Measurements from ENCODE around the gene KLF15.
A peak's percentile ranks its signal among the peaks of the same experiment; 100 is the strongest.

Gene KLF15

DNA sequence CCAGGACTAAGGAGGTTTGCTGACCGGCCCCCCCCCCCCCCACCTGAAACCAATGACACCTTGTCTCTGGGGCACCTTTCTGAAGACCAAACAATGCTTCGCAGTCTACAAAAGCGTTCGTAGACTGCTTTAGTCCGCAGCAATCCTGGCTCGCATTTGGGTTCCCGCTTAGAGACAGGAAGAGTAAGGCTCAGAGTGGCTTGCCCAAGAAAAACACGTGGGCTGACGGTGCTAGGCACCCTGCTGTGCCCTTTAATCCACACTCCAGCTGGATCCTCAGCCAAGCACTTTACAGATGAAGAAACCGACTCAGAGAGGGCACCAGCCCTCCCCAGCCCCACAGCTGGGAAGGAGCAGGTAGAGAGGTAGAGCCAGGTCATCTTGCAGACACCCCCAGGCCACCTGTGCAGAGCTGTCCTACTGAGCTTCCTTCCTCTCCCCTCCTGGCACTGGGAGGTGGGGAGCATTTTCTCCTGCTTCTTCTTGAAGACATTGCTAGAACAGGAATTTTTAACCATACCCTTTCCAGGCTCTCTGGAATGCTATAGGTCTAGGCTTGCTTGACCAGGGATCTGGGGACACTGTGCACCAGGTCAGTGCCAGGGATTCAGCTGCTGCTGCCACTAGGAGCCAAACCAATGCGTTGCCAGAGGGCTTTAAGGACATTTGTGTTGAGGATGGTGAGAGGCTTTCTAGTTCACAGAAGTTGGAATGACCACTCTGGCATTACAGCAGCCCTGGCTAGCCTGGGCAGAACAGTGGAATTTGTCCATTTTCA lies 1.0 kb upstream of the KLF15 start:
- H3K27ac ChIP-seq (ENCODE audit: extremely low read depth, low read depth, low read length): no peak overlapping the region
- no peak overlapping the region for H3K4me3 ChIP-seq (ENCODE audit: low read depth, low read length)
- CTCF ChIA-PET: no interaction called here

GRCh38 chr3:126356373-126357264 lies 589 bp downstream of the KLF15 start:
- Histone ChIP-seq H3K27ac (ENCODE audit: extremely low read depth, low read depth, low read length) (no peak overlapping the region; the same call in 1 of the 2 replicates), H3K4me3 (ENCODE audit: low read depth, low read length) (peak overlapping the region; percentile 36), H3K36me3 (ENCODE audit: control insufficient read depth in 2 of 2, insufficient read depth in 1 of 2, low read length in 2 of 2) (peaks cover 0 to 13% of the 10 kb centered on the region in 2 experiments; a peak in 1 of 3 replicates), H3K9me3 (ENCODE audit: control insufficient read depth, insufficient read depth, low read depth, low read length) (no peaks in the 10 kb centered on the region), H3K4me1 (ENCODE audit: control insufficient read depth, insufficient read depth, low read length) (no peaks in the 10 kb centered on the region; the same call in 1 of the 2 replicates)
- ChIA-PET CTCF (no interaction called here), POLR2A (no interaction called here)
- TF ChIP-seq BCL11A (tag by site-specific recombination; IDR thresholded peaks at IDR 0.05; ENCODE audit: low read depth) (0 out of 2 replicates have a peak, but pooled peaks have one; percentile 9), ZNF76 (tag by site-specific recombination; IDR thresholded peaks at IDR 0.05; ENCODE audit: borderline replicate concordance, low read depth) (no peak), YY1 (tag by site-specific recombination; IDR thresholded peaks at IDR 0.05) (peak; percentile 11; the same call in 1 of the 2 replicates), ZNF223 (tag by site-specific recombination; IDR thresholded peaks at IDR 0.05) (no peak), ZNF37A (tag by site-specific recombination; IDR thresholded peaks at IDR 0.05) (no peak)
- TF ChIP-seq, protein P1, sequence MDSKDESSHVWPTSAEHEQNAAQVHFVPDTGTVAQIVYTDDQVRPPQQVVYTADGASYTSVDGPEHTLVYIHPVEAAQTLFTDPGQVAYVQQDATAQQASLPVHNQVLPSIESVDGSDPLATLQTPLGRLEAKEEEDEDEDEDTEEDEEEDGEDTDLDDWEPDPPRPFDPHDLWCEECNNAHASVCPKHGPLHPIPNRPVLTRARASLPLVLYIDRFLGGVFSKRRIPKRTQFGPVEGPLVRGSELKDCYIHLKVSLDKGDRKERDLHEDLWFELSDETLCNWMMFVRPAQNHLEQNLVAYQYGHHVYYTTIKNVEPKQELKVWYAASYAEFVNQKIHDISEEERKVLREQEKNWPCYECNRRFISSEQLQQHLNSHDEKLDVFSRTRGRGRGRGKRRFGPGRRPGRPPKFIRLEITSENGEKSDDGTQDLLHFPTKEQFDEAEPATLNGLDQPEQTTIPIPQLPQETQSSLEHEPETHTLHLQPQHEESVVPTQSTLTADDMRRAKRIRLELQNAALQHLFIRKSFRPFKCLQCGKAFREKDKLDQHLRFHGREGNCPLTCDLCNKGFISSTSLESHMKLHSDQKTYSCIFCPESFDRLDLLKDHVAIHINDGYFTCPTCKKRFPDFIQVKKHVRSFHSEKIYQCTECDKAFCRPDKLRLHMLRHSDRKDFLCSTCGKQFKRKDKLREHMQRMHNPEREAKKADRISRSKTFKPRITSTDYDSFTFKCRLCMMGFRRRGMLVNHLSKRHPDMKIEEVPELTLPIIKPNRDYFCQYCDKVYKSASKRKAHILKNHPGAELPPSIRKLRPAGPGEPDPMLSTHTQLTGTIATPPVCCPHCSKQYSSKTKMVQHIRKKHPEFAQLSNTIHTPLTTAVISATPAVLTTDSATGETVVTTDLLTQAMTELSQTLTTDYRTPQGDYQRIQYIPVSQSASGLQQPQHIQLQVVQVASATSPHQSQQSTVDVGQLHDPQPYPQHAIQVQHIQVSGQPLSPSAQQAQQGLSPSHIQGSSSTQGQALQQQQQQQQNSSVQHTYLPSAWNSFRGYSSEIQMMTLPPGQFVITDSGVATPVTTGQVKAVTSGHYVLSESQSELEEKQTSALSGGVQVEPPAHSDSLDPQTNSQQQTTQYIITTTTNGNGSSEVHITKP (tag by site-specific recombination; IDR thresholded peaks at IDR 0.05): peak; percentile 70

More for the DNA sequence above, 1.0 kb upstream of the KLF15 start:
- POLR2A ChIA-PET: interaction anchor here (0.7 kb wide), 1 partner anchor 628 kb away, joined by 7 read pairs; no protein-coding TSS in a partner anchor
- TF ChIP-seq ZNF280D (tag by site-specific recombination; IDR thresholded peaks at IDR 0.05) (no peak), ZNF707 (tag by site-specific recombination; IDR thresholded peaks at IDR 0.05) (no peak), ZNF777 (tag by site-specific recombination; IDR thresholded peaks at IDR 0.05; ENCODE audit: borderline replicate concordance) (no peak), ZBTB17 (tag by site-specific recombination; IDR thresholded peaks at IDR 0.05) (0 out of 2 replicates have a peak, but pooled peaks have one; percentile 52), ZNF335 (tag by site-specific recombination; conservative IDR thresholded peaks at IDR 0.05) (peak; percentile 27; the same call in 1 of the 2 replicates), ZNF629 (tag by site-specific recombination; IDR thresholded peaks at IDR 0.05) (0 out of 2 replicates have a peak, but pooled peaks have one; percentile 16), ZBTB8A (tag by site-specific recombination; IDR thresholded peaks at IDR 0.05) (peak; percentile 29; the same call in 1 of the 2 replicates), ZNF350 (tag by site-specific recombination; IDR thresholded peaks at IDR 0.05) (no peak), ZNF132 (tag by site-specific recombination; IDR thresholded peaks at IDR 0.05; ENCODE audit: borderline replicate concordance) (no peak), ZFP3 (tag by site-specific recombination; IDR thresholded peaks at IDR 0.05; ENCODE audit: low read depth) (no peak), ZNF600 (tag by site-specific recombination; IDR thresholded peaks at IDR 0.05) (0 out of 2 replicates have a peak, but pooled peaks have one; percentile 42), ZNF660 (tag by site-specific recombination; IDR thresholded peaks at IDR 0.05) (peak; percentile 57; the same call in 1 of the 2 replicates), ZNF664 (tag by site-specific recombination; IDR thresholded peaks at IDR 0.05) (no peak), ZNF155 (tag by site-specific recombination; IDR thresholded peaks at IDR 0.05) (no peak), OVOL3 (tag by site-specific recombination; IDR thresholded peaks at IDR 0.05) (no peak), GLI2 (tag by site-specific recombination; IDR thresholded peaks at IDR 0.05; ENCODE audit: borderline replicate concordance, low read depth) (no peak)
- TF ChIP-seq, protein P2, sequence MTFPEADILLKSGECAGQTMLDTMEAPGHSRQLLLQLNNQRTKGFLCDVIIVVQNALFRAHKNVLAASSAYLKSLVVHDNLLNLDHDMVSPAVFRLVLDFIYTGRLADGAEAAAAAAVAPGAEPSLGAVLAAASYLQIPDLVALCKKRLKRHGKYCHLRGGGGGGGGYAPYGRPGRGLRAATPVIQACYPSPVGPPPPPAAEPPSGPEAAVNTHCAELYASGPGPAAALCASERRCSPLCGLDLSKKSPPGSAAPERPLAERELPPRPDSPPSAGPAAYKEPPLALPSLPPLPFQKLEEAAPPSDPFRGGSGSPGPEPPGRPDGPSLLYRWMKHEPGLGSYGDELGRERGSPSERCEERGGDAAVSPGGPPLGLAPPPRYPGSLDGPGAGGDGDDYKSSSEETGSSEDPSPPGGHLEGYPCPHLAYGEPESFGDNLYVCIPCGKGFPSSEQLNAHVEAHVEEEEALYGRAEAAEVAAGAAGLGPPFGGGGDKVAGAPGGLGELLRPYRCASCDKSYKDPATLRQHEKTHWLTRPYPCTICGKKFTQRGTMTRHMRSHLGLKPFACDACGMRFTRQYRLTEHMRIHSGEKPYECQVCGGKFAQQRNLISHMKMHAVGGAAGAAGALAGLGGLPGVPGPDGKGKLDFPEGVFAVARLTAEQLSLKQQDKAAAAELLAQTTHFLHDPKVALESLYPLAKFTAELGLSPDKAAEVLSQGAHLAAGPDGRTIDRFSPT (tag by site-specific recombination; IDR thresholded peaks at IDR 0.05): 0 out of 2 replicates have a peak, but pooled peaks have one; percentile 3
- TF ChIP-seq, protein P3, sequence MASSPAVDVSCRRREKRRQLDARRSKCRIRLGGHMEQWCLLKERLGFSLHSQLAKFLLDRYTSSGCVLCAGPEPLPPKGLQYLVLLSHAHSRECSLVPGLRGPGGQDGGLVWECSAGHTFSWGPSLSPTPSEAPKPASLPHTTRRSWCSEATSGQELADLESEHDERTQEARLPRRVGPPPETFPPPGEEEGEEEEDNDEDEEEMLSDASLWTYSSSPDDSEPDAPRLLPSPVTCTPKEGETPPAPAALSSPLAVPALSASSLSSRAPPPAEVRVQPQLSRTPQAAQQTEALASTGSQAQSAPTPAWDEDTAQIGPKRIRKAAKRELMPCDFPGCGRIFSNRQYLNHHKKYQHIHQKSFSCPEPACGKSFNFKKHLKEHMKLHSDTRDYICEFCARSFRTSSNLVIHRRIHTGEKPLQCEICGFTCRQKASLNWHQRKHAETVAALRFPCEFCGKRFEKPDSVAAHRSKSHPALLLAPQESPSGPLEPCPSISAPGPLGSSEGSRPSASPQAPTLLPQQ (tag by site-specific recombination; IDR thresholded peaks at IDR 0.05): no peak
- Histone ChIP-seq H3K4me1 (ENCODE audit: control insufficient read depth, insufficient read depth, low read length) (no peaks in the 10 kb centered on the region; the same call in 1 of the 2 replicates), H3K36me3 (ENCODE audit: control insufficient read depth in 2 of 2, insufficient read depth in 1 of 2, low read length in 2 of 2) (no peaks in the 10 kb centered on the region), H3K9me3 (ENCODE audit: control insufficient read depth, insufficient read depth, low read depth, low read length) (no peaks in the 10 kb centered on the region)
